Embryonic facial prominence (tissue), 1 donor: ENCODE data around the gene SETD5.
"Not testable (repeated sequence)": the region's sequence is repeated elsewhere in the genome, so short reads cannot be mapped to it uniquely, and the experiment has no call there.

ENCODE experiments used
- DNase-seq: peaks from one replicate; pipeline ENCODE4 v3.0.0-alpha.2; 2016; ENCODE audit errors: extremely low spot score

Gene SETD5

GRCh38 chr3:9455596-9456131 lies 58.2 kb downstream of the SETD5 start:
- DNase-seq: no peak

DNA sequence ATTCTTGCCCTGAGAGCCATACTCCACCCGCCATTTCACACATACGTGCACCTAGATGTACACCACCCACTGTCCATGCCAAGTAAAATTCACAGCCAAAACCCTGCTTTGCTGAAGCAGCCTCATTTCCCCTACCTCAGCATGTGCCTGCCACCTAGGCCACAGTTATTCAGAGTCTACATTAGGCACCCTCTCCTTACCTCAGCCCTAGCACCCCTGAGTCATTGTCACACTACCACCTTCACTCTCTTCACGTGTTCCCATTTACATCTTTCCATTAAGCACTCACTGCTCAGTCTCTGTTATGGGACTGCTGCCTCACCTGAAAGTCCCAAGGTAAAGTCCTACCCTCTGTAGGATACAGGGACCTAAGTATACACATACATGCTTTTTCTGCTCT lies 70.0 kb downstream of the SETD5 start:
- DNase-seq: no peak

GRCh38 chr3:9468460-9468859 lies 71.0 kb downstream of the SETD5 start:
- DNase-seq: no peak

- DNase-seq: no peak
Measured at GRCh38 chr3:9469986-9470385, 72.6 kb downstream of the SETD5 start.

DNA sequence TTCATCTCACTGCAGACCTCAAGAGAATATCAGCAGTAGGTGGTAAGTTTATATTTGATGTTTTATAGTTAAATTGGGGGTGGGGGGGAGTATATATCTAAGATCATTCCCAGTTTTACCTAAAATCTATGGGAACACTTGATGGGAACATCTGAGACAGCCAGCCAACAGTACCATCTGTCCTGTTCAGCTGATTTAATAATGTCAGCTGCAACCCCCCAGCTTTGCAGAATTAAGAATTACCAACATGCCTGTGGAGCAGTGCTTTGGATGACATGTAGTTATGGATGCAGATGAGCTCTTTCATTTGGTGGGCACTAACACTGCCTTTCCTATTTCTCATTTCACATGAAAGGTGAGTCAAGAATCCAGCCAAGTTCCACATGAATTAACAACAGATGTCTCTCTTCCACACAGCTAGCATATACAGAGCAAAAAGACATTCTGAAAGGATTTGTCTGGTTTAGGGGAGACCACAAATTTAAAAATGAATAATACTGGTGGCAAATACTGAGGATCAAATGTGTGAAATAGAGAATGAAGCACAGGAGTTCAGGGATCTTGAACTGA lies 76.2 kb downstream of the SETD5 start:
- DNase-seq: no peak

- DNase-seq: no peak
Measured at GRCh38 chr3:9474482-9474881, 77.1 kb downstream of the SETD5 start.

- no peak for DNase-seq
Measured at GRCh38 chr3:9476935-9477334, 79.5 kb downstream of the SETD5 start.

DNA sequence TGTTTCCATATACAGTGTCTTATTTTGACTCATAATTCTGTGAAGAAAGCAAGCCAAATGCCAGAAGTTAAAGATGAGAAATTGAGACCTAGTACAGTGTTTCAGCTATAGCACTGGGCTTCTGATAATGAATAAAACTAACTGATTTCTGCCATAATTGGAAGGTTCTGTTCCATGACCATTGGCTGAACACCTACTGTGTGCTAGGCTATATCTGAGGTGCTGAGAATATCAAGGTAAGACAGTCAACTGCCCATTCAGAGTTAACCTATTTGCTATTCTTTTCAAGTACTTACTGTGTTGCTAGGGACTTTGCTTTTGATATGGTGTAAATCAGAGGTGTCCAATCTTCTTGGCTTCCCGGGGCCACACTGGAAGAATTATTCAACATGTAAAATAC lies 82.8 kb downstream of the SETD5 start:
- no peak for DNase-seq

DNA sequence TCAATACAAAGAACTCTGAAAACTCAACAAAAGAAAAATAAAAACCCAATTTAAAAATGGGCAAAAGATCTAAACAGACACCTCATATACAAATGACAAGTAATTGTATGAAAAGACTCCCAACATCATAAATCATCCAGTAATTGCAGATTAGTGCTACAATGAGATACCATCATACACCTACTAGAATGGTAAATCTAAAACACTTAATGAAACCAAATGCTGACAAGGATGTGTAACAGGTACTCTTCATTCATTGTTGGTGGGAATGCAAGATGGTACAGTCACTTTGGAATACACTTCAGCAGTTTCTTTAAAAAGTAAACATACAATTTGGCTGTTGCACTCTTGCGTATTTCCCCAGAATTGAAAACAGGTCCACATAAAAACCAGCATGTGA lies 87.8 kb downstream of the SETD5 start:
- no peak for DNase-seq

- DNase-seq: no peak
Measured at GRCh38 chr3:9491506-9491905, 94.1 kb downstream of the SETD5 start.

DNA sequence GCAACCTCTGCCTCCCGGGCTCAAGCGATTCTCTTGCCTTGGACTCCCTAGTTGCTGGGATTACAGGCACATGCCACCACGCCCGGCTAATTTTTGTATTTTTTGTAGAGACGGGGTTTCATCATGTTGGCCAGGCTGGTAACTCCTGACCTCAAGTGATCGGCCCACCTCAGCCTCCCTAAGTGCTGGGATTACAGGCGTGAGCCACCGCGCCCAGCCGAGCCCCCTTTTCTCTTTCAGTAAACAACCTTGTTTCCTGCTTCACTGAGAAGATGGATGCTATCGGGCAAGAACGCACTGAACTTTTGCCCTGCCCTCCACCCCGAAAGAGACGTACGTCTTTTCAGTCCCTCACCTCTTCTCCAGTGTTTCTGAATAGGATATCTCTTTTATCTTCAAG lies 96.6 kb downstream of the SETD5 start:
- DNase-seq: not testable (repeated sequence)

DNA sequence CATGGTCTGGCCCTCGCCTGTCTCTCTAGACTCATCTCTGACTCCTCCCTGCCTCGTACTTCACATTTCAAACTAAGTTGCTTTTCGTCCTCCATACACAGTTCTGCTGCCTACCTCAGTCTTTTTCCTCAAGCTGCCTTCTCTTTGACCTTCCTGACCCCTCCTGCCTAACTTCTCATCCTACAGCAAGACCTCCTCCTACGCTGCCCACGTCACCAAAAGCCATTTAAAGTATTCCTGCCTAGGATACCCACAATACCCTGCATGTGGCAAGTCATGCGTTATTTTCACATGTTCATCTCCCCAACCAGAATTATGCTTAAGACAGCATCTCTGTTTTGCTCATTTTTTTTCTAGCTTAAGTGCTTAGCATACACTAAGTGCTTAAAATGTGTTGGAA lies 99.5 kb downstream of the SETD5 start:
- no peak for DNase-seq

GRCh38 chr3:9497821-9498565 lies 100.6 kb downstream of the SETD5 start:
- no peak for DNase-seq

DNA sequence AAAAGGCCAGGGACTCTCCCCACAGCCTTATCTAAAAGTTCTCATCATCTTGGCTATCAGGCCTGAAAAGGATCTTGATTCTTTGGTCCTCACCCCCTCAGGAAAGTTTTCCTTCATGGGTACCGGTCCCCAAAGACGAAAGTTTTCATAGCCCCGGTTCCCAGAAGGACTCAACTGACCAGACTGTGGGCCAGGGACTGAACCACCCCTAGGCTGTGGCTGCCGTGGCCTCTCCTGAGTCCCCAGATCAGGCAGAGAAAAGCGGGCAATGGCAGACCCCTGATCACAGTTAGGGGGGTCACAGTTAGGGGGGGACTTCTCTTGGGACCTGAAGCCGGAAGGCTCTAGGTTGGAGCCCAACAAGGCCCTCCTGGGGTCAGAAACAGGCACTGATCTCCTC lies 101.4 kb downstream of the SETD5 start:
- DNase-seq: no peak

GRCh38 chr3:9499455-9500107 lies 102.2 kb downstream of the SETD5 start:
- DNase-seq: no peak

- DNase-seq: no peak
Measured at GRCh38 chr3:9500108-9501050, 103.0 kb downstream of the SETD5 start.

- no peak for DNase-seq
Measured at GRCh38 chr3:9501226-9501625, 103.8 kb downstream of the SETD5 start.

- DNase-seq: peak; percentile 33
Measured at GRCh38 chr3:9503283-9503682, 105.9 kb downstream of the SETD5 start.

- DNase-seq: no peak
Measured at GRCh38 chr3:9507586-9508578, 110.5 kb downstream of the SETD5 start.

GRCh38 chr3:9508781-9509180 lies 111.4 kb downstream of the SETD5 start:
- DNase-seq: no peak
